Activated T-cell treated with anti-CD3 and anti-CD28 coated beads for 48 hours (primary cell): ENCODE measurements around the gene MTERF1.

Experiments used
- DNase-seq: peaks from one replicate; pipeline ENCODE4 v3.0.0-alpha.2; 2020; ENCODE audit warnings: low read depth

MTERF1 gene

GRCh38 chr7:91835091-91835825, 45.2 kb downstream of the MTERF1 start:
- DNase-seq = no peak

- no peak for DNase-seq
Measured at GRCh38 chr7:91832493-91833045, 47.9 kb downstream of the MTERF1 start.

GRCh38 chr7:91827169-91827568, 53.3 kb downstream of the MTERF1 start:
- DNase-seq = no peak

- no peak for DNase-seq
Measured at GRCh38 chr7:91826377-91826776, 54.1 kb downstream of the MTERF1 start.

- no peak for DNase-seq
Measured at GRCh38 chr7:91824201-91824600, 56.3 kb downstream of the MTERF1 start.
